Measurements from ENCODE around the gene PRSS38.

PRSS38 gene

DNA sequence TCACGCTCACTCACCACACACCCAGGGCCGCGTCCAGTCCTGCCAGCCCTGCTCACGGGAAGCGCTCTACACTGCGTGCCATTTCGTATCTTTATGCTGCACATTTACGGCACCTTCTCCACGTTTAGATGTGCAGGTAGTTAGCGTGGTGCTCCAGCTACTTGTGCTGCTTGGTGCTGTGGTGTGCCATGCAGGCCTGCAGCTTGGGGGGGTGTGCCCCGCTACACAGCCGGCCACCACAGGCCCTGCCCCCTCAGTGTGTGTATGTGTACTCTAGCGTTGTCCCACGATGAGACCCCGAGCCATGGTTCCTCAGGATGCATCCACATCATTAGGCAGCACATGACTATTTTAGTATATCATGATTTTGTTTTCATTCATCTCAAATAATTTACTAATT, 41.9 kb upstream of the PRSS38 start:
- Histone ChIP-seq H3K4me3 (ENCODE audit: low read depth, low read length) (no peak overlapping the region), H3K9me3 (ENCODE audit: control insufficient read depth, insufficient read depth, low read depth, low read length) (no peaks in the 10 kb centered on the region), H3K4me1 (ENCODE audit: control insufficient read depth, insufficient read depth, low read length) (no peaks in the 10 kb centered on the region), H3K27ac (ENCODE audit: extremely low read depth, low read depth, low read length) (no peak overlapping the region), H3K36me3 (ENCODE audit: control insufficient read depth in 2 of 2, insufficient read depth in 1 of 2, low read length in 2 of 2) (peaks cover 10 to 86% of the 10 kb centered on the region in 2 experiments; a peak in 1 of 3 replicates)
- ChIA-PET POLR2A (no interaction called here), CTCF (interaction anchor here (0.7 to 1.2 kb wide), 2 partner anchors 11 to 727 kb away, joined by 3 to 7 read pairs; no protein-coding TSS in a partner anchor)
- TF ChIP-seq YY2 (tag by site-specific recombination; IDR thresholded peaks at IDR 0.05) = no peak
- TF ChIP-seq ZNF664 (tag by site-specific recombination; IDR thresholded peaks at IDR 0.05) = no peak
- no peak for TF ChIP-seq ZNF341 (tag by site-specific recombination; IDR thresholded peaks at IDR 0.05; ENCODE audit: low read depth)
- TF ChIP-seq ATF2 (tag by site-specific recombination; IDR thresholded peaks at IDR 0.05; ENCODE audit: low read depth) = no peak
- TF ChIP-seq, protein P1, sequence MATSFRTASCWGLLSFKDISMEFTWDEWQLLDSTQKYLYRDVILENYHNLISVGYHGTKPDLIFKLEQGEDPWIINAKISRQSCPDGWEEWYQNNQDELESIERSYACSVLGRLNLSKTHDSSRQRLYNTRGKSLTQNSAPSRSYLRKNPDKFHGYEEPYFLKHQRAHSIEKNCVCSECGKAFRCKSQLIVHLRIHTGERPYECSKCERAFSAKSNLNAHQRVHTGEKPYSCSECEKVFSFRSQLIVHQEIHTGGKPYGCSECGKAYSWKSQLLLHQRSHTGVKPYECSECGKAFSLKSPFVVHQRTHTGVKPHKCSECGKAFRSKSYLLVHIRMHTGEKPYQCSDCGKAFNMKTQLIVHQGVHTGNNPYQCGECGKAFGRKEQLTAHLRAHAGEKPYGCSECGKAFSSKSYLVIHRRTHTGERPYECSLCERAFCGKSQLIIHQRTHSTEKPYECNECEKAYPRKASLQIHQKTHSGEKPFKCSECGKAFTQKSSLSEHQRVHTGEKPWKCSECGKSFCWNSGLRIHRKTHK (tag by site-specific recombination; IDR thresholded peaks at IDR 0.05) = no peak
- TF ChIP-seq ZNF677 (tag by site-specific recombination; IDR thresholded peaks at IDR 0.05) = no peak
- TF ChIP-seq, protein P2, sequence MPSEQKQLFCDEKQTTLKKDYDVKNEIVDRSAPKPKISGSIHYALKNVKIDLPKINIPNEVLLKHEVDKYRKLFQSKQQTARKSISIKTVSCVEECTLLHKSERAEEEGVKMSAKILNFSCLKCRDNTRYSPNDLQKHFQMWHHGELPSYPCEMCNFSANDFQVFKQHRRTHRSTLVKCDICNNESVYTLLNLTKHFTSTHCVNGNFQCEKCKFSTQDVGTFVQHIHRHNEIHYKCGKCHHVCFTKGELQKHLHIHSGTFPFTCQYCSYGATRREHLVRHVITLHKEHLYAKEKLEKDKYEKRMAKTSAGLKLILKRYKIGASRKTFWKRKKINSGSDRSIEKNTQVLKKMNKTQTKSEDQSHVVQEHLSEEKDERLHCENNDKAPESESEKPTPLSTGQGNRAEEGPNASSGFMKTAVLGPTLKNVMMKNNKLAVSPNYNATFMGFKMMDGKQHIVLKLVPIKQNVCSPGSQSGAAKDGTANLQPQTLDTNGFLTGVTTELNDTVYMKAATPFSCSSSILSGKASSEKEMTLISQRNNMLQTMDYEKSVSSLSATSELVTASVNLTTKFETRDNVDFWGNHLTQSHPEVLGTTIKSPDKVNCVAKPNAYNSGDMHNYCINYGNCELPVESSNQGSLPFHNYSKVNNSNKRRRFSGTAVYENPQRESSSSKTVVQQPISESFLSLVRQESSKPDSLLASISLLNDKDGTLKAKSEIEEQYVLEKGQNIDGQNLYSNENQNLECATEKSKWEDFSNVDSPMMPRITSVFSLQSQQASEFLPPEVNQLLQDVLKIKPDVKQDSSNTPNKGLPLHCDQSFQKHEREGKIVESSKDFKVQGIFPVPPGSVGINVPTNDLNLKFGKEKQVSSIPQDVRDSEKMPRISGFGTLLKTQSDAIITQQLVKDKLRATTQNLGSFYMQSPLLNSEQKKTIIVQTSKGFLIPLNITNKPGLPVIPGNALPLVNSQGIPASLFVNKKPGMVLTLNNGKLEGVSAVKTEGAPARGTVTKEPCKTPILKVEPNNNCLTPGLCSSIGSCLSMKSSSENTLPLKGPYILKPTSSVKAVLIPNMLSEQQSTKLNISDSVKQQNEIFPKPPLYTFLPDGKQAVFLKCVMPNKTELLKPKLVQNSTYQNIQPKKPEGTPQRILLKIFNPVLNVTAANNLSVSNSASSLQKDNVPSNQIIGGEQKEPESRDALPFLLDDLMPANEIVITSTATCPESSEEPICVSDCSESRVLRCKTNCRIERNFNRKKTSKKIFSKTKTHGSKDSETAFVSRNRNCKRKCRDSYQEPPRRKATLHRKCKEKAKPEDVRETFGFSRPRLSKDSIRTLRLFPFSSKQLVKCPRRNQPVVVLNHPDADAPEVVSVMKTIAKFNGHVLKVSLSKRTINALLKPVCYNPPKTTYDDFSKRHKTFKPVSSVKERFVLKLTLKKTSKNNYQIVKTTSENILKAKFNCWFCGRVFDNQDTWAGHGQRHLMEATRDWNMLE (tag by site-specific recombination; conservative IDR thresholded peaks at IDR 0.05; ENCODE audit: low read depth) = no peak
- no peak for TF ChIP-seq ZNF660 (tag by site-specific recombination; IDR thresholded peaks at IDR 0.05)
- no peak for TF ChIP-seq ZNF558 (tag by site-specific recombination; IDR thresholded peaks at IDR 0.05)
- no peak for TF ChIP-seq KLF9 (tag by site-specific recombination; IDR thresholded peaks at IDR 0.05; ENCODE audit: low read depth)
- TF ChIP-seq ZNF692 (tag by site-specific recombination; IDR thresholded peaks at IDR 0.05) = no peak
- TF ChIP-seq, protein P3, sequence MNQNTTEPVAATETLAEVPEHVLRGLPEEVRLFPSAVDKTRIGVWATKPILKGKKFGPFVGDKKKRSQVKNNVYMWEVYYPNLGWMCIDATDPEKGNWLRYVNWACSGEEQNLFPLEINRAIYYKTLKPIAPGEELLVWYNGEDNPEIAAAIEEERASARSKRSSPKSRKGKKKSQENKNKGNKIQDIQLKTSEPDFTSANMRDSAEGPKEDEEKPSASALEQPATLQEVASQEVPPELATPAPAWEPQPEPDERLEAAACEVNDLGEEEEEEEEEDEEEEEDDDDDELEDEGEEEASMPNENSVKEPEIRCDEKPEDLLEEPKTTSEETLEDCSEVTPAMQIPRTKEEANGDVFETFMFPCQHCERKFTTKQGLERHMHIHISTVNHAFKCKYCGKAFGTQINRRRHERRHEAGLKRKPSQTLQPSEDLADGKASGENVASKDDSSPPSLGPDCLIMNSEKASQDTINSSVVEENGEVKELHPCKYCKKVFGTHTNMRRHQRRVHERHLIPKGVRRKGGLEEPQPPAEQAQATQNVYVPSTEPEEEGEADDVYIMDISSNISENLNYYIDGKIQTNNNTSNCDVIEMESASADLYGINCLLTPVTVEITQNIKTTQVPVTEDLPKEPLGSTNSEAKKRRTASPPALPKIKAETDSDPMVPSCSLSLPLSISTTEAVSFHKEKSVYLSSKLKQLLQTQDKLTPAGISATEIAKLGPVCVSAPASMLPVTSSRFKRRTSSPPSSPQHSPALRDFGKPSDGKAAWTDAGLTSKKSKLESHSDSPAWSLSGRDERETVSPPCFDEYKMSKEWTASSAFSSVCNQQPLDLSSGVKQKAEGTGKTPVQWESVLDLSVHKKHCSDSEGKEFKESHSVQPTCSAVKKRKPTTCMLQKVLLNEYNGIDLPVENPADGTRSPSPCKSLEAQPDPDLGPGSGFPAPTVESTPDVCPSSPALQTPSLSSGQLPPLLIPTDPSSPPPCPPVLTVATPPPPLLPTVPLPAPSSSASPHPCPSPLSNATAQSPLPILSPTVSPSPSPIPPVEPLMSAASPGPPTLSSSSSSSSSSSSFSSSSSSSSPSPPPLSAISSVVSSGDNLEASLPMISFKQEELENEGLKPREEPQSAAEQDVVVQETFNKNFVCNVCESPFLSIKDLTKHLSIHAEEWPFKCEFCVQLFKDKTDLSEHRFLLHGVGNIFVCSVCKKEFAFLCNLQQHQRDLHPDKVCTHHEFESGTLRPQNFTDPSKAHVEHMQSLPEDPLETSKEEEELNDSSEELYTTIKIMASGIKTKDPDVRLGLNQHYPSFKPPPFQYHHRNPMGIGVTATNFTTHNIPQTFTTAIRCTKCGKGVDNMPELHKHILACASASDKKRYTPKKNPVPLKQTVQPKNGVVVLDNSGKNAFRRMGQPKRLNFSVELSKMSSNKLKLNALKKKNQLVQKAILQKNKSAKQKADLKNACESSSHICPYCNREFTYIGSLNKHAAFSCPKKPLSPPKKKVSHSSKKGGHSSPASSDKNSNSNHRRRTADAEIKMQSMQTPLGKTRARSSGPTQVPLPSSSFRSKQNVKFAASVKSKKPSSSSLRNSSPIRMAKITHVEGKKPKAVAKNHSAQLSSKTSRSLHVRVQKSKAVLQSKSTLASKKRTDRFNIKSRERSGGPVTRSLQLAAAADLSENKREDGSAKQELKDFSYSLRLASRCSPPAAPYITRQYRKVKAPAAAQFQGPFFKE (tag by site-specific recombination; IDR thresholded peaks at IDR 0.05; ENCODE audit: borderline replicate concordance) = no peak
- no peak for TF ChIP-seq ZNF398 (tag by site-specific recombination; IDR thresholded peaks at IDR 0.05)
- TF ChIP-seq OSR2 (tag by site-specific recombination; IDR thresholded peaks at IDR 0.05) = no peak
- no peak for TF ChIP-seq ZBTB44 (tag by site-specific recombination; IDR thresholded peaks at IDR 0.05)
- no peak for TF ChIP-seq PRDM6 (tag by site-specific recombination; IDR thresholded peaks at IDR 0.05)
